Natural killer cell (primary cell): ENCODE results near the gene ZFAND4. TPM values are rescaled to one million over a fixed set of nuclear protein-coding genes. Genes with fewer than 3 reads are reported as not detected.
"Not testable (repeated sequence)": the region's sequence is repeated elsewhere in the genome, so short reads cannot be mapped to it uniquely, and the experiment has no call there.

Source experiments
- ATAC-seq, 3 donors: fragments of 150-1000 bp in 2 of 3; fragments of 200-7000 bp in 1 of 3; cut with Tn5 transposase; 1 replicate in 1 of 3; 2 replicates in 2 of 3; pipeline ENCODE4 v1.10.0; 2021; ENCODE audit warnings: mild to moderate bottlenecking in 2 of 3, moderate library complexity in 2 of 3
- DNase-seq, 2 donors: peaks; one replicate each; pipeline versions ENCODE4 v3.0.0 to v3.0.0-alpha.2; 2013 to 2021; ENCODE audit warnings: mixed read lengths in 1 of 2
- H3K27ac ChIP-seq: one replicate; pipeline ENCODE4 v1.5.1; 2013; ENCODE audit warnings: mild to moderate bottlenecking, low read length
- H3K27me3 ChIP-seq: one replicate; pipeline ENCODE4 v1.6.1; 2013; ENCODE audit warnings: low read length; ENCODE audit not compliant: control insufficient read depth, insufficient read depth
- H3K36me3 ChIP-seq: one replicate; pipeline ENCODE4 v1.6.1; 2013; ENCODE audit warnings: low read length; ENCODE audit not compliant: control insufficient read depth, insufficient read depth
- H3K4me1 ChIP-seq: one replicate; pipeline ENCODE4 v1.6.1; 2013; ENCODE audit warnings: low read length; ENCODE audit not compliant: control insufficient read depth, insufficient read depth
- H3K4me3 ChIP-seq: one replicate; pipeline ENCODE4 v1.5.1; 2013; ENCODE audit warnings: low read length
- H3K9me3 ChIP-seq: one replicate; pipeline ENCODE4 v1.6.1; 2013; ENCODE audit warnings: low read length; ENCODE audit not compliant: control insufficient read depth, insufficient read depth
- H3K27ac Mint-ChIP-seq, 2 donors: one replicate each; pipeline ENCODE4 v1.8.0; 2022; ENCODE audit warnings: mild to moderate bottlenecking in 2 of 2, mixed read lengths in 2 of 2, moderate library complexity in 1 of 2
- H3K27me3 Mint-ChIP-seq, 2 donors: one replicate each; pipeline ENCODE4 v1.8.0; 2022; ENCODE audit warnings: low read depth in 2 of 2, mixed read lengths in 2 of 2
- H3K36me3 Mint-ChIP-seq: one replicate; pipeline ENCODE4 v1.8.0; 2022; ENCODE audit warnings: mixed read lengths
- H3K4me1 Mint-ChIP-seq, 2 donors: one replicate each; pipeline ENCODE4 v1.8.0; 2022; ENCODE audit warnings: mixed read lengths in 2 of 2
- H3K4me3 Mint-ChIP-seq: one replicate; pipeline ENCODE4 v1.8.0; 2022; ENCODE audit warnings: mild to moderate bottlenecking, moderate library complexity, mixed read lengths
- H3K9me3 Mint-ChIP-seq, 2 donors: one replicate each; pipeline ENCODE4 v1.8.0; 2022; ENCODE audit warnings: mixed read lengths in 2 of 2
- WGBS: methylation state at CpG from one replicate; pipeline ENCODE4 v1.1.7; 2013; ENCODE audit warnings: missing lambda C conversion rate; ENCODE audit not compliant: insufficient coverage; 5-methylcytosine and 5-hydroxymethylcytosine counted together
- intact Hi-C: fragments of 100-400 bp; cut with micrococcal nuclease; formaldehyde crosslinking; loops from one replicate; pipeline ENCODE4 v1.14.2; 2022
- total RNA-seq, 4 donors: library from RNA; stranded (reverse); fragments of 120-200 nt in 1 of 4; gene quantifications; one replicate each; pipeline versions ENCODE4 v1.2.3 to v1.2.4, GENCODE V29; 2013 to 2022
- TF ChIP-seq, protein P1 (sequence below): fragments of 200-600 bp; IDR thresholded peaks from one replicate; pipeline ENCODE4 v1.8.0; 2022; ENCODE audit warnings: antibody characterized with exemption

ZFAND4 gene
- total RNA-seq, 3 donors from 2014 or later (not counting 1 experiment from before 2014, with no cell fraction given) = 27.9 to 35.1 (median 32.1) TPM

DNA sequence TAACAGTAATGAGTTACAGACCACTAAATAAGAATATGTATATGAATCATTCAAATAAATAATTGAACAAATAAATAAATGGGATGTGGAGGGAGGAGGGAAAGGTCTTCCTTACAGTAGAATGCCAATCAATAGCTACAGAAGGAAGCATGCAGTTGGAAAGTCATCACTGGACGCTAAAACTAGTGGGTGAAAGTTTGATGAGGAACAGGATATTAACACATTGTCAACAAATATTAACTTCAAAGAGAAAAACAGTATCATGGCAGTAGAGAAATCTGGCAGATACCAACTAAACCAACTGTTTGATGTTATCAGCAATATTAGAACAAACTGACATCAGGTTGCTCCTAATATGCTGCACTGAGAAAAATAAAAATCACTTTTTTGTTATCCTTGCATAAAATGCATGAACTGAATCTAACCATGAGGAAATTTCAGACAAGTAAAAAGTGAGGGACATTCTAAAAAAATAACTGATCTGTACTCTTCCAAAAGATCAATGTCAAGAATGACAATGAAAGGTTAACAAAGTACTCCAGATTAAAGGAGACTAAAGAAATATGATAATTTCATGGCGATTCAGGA, 94.1 kb downstream of the ZFAND4 start:
- intact Hi-C loops = no loop called here
- WGBS = 100% methylated on average over 1 of the region's 2 CpGs
- DNase-seq (no peak), ATAC-seq (no peak)
- H3K36me3 ChIP-seq = no peaks in the 10 kb centered on the region
- no peaks in the 10 kb centered on the region for H3K27me3 ChIP-seq
- H3K4me1 ChIP-seq = peaks cover 17% of the 10 kb centered on the region
- peak overlapping the region in 1 of 2 donors; percentile 98 for H3K27ac Mint-ChIP-seq
- H3K4me3 ChIP-seq = no peak overlapping the region
- H3K9me3 ChIP-seq = no peaks in the 10 kb centered on the region
- no peaks in the 10 kb centered on the region for H3K36me3 Mint-ChIP-seq
- H3K4me3 Mint-ChIP-seq = peak overlapping the region; percentile 74
- H3K4me1 Mint-ChIP-seq = peaks cover 28 to 33% of the 10 kb centered on the region in 2 donors
- no peak overlapping the region for H3K27ac ChIP-seq
- H3K9me3 Mint-ChIP-seq = no peaks in the 10 kb centered on the region
- no peaks in the 10 kb centered on the region for H3K27me3 Mint-ChIP-seq
- TF ChIP-seq, protein P1, sequence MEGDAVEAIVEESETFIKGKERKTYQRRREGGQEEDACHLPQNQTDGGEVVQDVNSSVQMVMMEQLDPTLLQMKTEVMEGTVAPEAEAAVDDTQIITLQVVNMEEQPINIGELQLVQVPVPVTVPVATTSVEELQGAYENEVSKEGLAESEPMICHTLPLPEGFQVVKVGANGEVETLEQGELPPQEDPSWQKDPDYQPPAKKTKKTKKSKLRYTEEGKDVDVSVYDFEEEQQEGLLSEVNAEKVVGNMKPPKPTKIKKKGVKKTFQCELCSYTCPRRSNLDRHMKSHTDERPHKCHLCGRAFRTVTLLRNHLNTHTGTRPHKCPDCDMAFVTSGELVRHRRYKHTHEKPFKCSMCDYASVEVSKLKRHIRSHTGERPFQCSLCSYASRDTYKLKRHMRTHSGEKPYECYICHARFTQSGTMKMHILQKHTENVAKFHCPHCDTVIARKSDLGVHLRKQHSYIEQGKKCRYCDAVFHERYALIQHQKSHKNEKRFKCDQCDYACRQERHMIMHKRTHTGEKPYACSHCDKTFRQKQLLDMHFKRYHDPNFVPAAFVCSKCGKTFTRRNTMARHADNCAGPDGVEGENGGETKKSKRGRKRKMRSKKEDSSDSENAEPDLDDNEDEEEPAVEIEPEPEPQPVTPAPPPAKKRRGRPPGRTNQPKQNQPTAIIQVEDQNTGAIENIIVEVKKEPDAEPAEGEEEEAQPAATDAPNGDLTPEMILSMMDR = no peak

DNA sequence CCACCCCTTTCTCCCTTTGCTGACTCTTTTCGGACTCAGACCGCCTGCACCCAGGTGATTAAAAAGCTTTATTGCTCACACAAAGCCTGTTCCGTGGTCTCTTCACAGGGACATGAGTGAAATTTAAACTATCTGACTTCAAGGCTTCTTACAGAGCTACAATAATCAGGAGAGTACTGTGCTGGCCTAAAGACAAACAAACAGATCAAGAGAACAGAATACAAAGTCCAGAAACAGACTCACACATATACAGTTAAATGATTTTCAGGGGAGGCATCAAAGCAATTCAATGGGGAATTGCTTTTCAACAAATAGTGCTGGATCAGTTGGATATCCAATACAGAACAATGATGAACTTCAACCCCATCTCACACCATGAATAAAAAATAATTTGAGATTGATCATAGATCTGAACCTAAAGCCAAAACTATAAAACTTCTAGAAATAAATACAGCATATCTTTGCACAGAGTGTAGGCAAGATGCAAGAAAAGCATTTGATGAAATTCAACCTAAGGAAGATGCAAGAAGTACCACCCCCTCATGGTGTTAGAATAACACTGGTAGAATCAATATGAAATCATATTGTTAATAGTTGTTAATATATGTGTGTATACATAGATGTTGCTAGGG, 96.5 kb downstream of the ZFAND4 start:
- H3K4me3 Mint-ChIP-seq = no peak overlapping the region
- no peaks in the 10 kb centered on the region for H3K27me3 ChIP-seq

DNA sequence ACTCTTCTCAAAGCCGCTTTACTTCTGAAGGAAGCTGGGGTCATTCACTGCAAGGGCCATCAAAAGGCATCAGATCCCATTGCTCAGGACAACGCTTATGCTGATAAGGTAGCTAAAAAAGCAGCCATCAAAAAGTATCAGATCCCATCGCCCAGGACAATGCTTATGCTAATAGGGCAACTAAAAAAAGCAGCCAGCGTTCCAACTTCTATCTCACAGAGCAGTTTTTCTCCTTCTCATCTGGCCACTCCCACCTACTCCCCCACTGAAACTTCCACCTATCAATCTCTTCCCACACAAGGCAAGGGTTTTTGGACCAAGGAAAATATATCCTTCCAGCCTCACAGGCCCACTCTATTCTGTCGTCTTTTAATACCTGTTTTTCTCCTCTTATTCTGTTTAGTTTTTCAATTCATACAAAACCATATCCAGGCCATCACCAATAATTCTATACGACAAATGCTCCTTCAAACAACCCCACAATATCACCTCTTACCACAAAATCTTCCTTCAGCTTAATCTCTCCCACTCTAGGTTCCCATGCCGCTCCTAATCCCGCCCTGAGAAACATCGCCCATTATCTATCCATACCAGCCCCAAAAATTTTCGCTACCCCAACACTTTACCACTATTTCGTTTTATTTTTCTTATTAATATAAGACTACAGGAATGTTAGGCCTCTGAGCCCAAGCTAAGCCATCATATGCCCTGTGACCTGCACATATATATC, 97.4 kb downstream of the ZFAND4 start:
- H3K36me3 ChIP-seq, H3K27ac Mint-ChIP-seq, H3K27me3 Mint-ChIP-seq, H3K4me3 ChIP-seq, H3K27ac ChIP-seq, H3K4me1 ChIP-seq, H3K9me3 ChIP-seq, H3K36me3 Mint-ChIP-seq, H3K4me3 Mint-ChIP-seq, DNase-seq, intact Hi-C loops, H3K27me3 ChIP-seq, H3K9me3 Mint-ChIP-seq, ATAC-seq: not testable (repeated sequence)
- WGBS = 89% methylated on average over 11 of the region's 11 CpGs
- peaks cover 21 to 28% of the 10 kb centered on the region in 2 donors for H3K4me1 Mint-ChIP-seq

More for the DNA sequence above, 96.5 kb downstream of the ZFAND4 start:
- Histone ChIP-seq H3K27ac (no peak overlapping the region), H3K4me1 (peaks cover 10% of the 10 kb centered on the region), H3K4me3 (no peak overlapping the region), H3K36me3 (no peaks in the 10 kb centered on the region), H3K9me3 (no peaks in the 10 kb centered on the region)
- TF ChIP-seq, protein P1 = no peak
- peaks cover 26 to 37% of the 10 kb centered on the region in 2 donors for H3K4me1 Mint-ChIP-seq
- no peak overlapping the region for H3K27ac Mint-ChIP-seq
- no peaks in the 10 kb centered on the region for H3K27me3 Mint-ChIP-seq
- H3K9me3 Mint-ChIP-seq = no peaks in the 10 kb centered on the region
- no peaks in the 10 kb centered on the region for H3K36me3 Mint-ChIP-seq
- 98% methylated on average over 3 of the region's 3 CpGs for WGBS
- ATAC-seq (no peak), DNase-seq (no peak)
- intact Hi-C loops = no loop called here

DNA sequence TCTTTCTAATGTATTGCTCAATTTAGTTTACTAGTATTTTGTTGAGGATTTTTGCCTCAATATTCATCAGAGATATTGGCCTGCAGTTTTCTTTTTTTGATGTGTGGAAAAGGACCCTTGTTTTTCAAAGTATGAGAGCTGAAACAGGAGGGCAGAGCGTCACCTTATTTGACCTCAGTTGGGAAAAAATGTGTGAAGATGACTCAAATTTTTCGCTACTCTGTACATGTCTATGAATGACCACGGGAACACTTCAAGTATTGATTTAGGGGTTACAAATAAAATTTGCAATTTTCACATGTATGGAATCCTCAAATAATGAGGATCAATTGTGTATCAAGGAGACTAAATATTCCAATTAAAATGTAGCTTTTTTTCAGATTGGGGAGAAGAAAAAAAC, 103.1 kb downstream of the ZFAND4 start:
- Histone ChIP-seq H3K27ac (no peak overlapping the region), H3K4me1 (no peaks in the 10 kb centered on the region), H3K27me3 (no peaks in the 10 kb centered on the region), H3K36me3 (no peaks in the 10 kb centered on the region), H3K9me3 (no peaks in the 10 kb centered on the region), H3K4me3 (no peak overlapping the region)
- H3K4me3 Mint-ChIP-seq = peak overlapping the region; percentile 2
- H3K4me1 Mint-ChIP-seq = peaks cover 40 to 48% of the 10 kb centered on the region in 2 donors
- peak overlapping the region; percentile 25 to 32 for H3K27ac Mint-ChIP-seq
- no peaks in the 10 kb centered on the region for H3K27me3 Mint-ChIP-seq
- H3K36me3 Mint-ChIP-seq = no peaks in the 10 kb centered on the region
- DNase-seq (no peak), ATAC-seq (peak in 2 of 3 donors; percentile 38 to 63)
- intact Hi-C loops = no loop called here
- 52% methylated on average over 3 of the region's 3 CpGs for WGBS
- H3K9me3 Mint-ChIP-seq = no peaks in the 10 kb centered on the region
- TF ChIP-seq, protein P1 = no peak
